HL-60 (cell line): Measurements from ENCODE around the gene SDC4.

Experiments used
- DNase-seq, 2 experiments: peaks; one replicate each; pipeline ENCODE4 v3.0.0-alpha.2; 2010 to 2020; ENCODE audit warnings: low read depth in 1 of 2, low spot score in 1 of 2
- H3K27ac ChIP-seq: fragments of 250-450 bp; sonication (Bioruptor Pico); replicated peaks from 2 replicates; pipeline ENCODE4 v1.5.1; 2020; ENCODE audit warnings: mild to moderate bottlenecking, moderate library complexity
- H3K27me3 ChIP-seq: fragments of 250-450 bp; sonication (Bioruptor Pico); 2 replicates; pipeline ENCODE4 v1.5.1; 2021; ENCODE audit warnings: mild to moderate bottlenecking, moderate library complexity; ENCODE audit not compliant: insufficient read depth, poor library complexity, severe bottlenecking
- H3K4me3 ChIP-seq: replicated peaks from 2 replicates; pipeline ENCODE4 v1.5.1; 2011; ENCODE audit warnings: mild to moderate bottlenecking, control low read depth, low read length; ENCODE audit not compliant: insufficient read depth
- GABPA ChIP-seq: IDR thresholded peaks from 2 replicates; pipeline ENCODE4 v1.6.1; 2012; ENCODE audit warnings: low read depth
- POLR2AphosphoS5 ChIP-seq: IDR thresholded peaks from 2 replicates; pipeline ENCODE4 v1.6.1; 2012; ENCODE audit warnings: low read depth
- SPI1 ChIP-seq: IDR thresholded peaks from 2 replicates; pipeline ENCODE4 v1.6.1; 2012; ENCODE audit warnings: low read depth, mild to moderate bottlenecking, borderline replicate concordance
- TF ChIP-seq, protein P1 (sequence below): IDR thresholded peaks from one replicate; pipeline ENCODE4 v1.5.1; 2011; ENCODE audit warnings: low read length, control low read depth, inconsistent platforms; ENCODE audit not compliant: insufficient read depth
- TF ChIP-seq, protein P2 (sequence below): IDR thresholded peaks from 2 replicates; pipeline ENCODE4 v1.6.1; 2012; ENCODE audit warnings: low read depth; ENCODE audit not compliant: insufficient replicate concordance

The SDC4 gene

GRCh38 chr20:45342855-45343531, 5.2 kb downstream of the SDC4 start:
- H3K4me3 ChIP-seq: no peak overlapping the region
- DNase-seq: no peak
- TF ChIP-seq, protein P1, sequence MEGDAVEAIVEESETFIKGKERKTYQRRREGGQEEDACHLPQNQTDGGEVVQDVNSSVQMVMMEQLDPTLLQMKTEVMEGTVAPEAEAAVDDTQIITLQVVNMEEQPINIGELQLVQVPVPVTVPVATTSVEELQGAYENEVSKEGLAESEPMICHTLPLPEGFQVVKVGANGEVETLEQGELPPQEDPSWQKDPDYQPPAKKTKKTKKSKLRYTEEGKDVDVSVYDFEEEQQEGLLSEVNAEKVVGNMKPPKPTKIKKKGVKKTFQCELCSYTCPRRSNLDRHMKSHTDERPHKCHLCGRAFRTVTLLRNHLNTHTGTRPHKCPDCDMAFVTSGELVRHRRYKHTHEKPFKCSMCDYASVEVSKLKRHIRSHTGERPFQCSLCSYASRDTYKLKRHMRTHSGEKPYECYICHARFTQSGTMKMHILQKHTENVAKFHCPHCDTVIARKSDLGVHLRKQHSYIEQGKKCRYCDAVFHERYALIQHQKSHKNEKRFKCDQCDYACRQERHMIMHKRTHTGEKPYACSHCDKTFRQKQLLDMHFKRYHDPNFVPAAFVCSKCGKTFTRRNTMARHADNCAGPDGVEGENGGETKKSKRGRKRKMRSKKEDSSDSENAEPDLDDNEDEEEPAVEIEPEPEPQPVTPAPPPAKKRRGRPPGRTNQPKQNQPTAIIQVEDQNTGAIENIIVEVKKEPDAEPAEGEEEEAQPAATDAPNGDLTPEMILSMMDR: no peak
- TF ChIP-seq GABPA: no peak
- no peak for TF ChIP-seq POLR2AphosphoS5
- TF ChIP-seq, protein P2, sequence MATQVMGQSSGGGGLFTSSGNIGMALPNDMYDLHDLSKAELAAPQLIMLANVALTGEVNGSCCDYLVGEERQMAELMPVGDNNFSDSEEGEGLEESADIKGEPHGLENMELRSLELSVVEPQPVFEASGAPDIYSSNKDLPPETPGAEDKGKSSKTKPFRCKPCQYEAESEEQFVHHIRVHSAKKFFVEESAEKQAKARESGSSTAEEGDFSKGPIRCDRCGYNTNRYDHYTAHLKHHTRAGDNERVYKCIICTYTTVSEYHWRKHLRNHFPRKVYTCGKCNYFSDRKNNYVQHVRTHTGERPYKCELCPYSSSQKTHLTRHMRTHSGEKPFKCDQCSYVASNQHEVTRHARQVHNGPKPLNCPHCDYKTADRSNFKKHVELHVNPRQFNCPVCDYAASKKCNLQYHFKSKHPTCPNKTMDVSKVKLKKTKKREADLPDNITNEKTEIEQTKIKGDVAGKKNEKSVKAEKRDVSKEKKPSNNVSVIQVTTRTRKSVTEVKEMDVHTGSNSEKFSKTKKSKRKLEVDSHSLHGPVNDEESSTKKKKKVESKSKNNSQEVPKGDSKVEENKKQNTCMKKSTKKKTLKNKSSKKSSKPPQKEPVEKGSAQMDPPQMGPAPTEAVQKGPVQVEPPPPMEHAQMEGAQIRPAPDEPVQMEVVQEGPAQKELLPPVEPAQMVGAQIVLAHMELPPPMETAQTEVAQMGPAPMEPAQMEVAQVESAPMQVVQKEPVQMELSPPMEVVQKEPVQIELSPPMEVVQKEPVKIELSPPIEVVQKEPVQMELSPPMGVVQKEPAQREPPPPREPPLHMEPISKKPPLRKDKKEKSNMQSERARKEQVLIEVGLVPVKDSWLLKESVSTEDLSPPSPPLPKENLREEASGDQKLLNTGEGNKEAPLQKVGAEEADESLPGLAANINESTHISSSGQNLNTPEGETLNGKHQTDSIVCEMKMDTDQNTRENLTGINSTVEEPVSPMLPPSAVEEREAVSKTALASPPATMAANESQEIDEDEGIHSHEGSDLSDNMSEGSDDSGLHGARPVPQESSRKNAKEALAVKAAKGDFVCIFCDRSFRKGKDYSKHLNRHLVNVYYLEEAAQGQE: no peak
- no peak for TF ChIP-seq SPI1
- peaks cover 5% of the 10 kb centered on the region for H3K27me3 ChIP-seq
- H3K27ac ChIP-seq: no peak overlapping the region

- peaks cover 3% of the 10 kb centered on the region for H3K27me3 ChIP-seq
- TF ChIP-seq, protein P2: no peak
- TF ChIP-seq SPI1 (no peak), GABPA (no peak), POLR2AphosphoS5 (no peak)
- TF ChIP-seq, protein P1: no peak
- H3K27ac ChIP-seq: no peak overlapping the region
- H3K4me3 ChIP-seq: no peak overlapping the region
- no peak for DNase-seq
Measured at GRCh38 chr20:45341939-45342854, 6.0 kb downstream of the SDC4 start.

- H3K4me3 ChIP-seq: no peak overlapping the region
- TF ChIP-seq, protein P2: no peak
- no peak for DNase-seq
- H3K27ac ChIP-seq: no peak overlapping the region
- peaks cover under 1% of the 10 kb centered on the region for H3K27me3 ChIP-seq
Measured at GRCh38 chr20:45341579-45341938, 6.7 kb downstream of the SDC4 start.
